ENCODE measurements around the gene PDYN.
A peak's percentile ranks its signal among the peaks of the same experiment; 100 is the strongest.

Gene PDYN

DNA sequence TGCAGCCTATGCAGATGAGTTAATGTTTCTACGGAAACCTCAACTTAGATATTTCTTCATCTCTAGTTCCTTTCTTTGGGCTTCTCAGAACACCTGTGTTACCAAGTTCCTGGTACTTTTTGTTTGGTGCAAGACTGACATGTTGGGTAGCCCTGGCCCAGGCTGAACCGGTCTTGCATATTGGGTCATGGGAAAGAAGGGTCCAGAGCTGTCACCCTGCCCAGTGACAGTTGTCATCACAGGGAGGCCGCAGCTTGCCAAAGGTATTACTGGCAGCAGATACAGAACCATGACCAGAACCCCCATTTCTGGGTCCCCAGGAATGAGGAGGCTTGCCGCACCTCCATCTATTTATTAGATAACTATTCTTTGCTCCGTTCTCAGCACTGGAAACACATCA is 40.2 kb downstream of the PDYN start:
- DNase-seq (ENCODE audit: low read depth, low spot score) = no peak
- no peak overlapping the region for H3K27ac ChIP-seq

- no peak for DNase-seq (ENCODE audit: low read depth, low spot score)
- no peak overlapping the region for H3K27ac ChIP-seq
These were observed 40.9 kb downstream of the PDYN start for GRCh38 chr20:1952737-1953530.

DNA sequence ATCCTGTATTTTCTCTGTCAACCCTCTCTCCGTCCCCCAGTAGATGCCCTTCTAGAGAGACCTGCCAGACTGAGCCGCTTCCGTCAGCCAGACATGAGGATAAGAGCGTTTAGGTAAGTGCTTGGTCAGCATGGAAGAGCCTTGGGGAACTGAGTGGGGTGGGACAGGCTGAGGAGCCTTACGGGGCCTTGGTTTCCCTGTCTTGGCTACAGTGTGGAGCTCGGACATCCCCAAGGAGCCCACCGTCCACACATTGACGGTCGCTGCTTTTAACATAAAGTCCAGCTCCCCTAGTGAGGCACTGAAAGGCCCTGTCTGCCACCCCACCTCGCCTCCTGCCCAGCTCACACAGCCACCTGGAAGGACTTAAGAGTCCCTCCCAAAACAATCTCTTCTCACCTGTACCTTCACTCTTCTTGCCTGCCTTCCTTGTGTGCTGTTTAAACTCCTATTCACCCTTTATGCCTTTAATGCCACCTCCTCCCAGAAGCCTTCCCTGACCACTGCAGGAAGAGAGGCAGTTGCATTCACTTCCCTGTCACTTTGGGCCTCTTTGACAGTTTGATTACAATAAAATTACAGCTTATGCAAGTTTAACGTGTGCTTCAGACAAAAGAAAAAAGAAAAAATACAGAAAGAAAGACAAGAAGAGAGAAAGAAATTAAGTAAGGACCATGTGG is 42.3 kb downstream of the PDYN start:
- no peak for DNase-seq (ENCODE audit: low read depth, low spot score)
- no peak overlapping the region for H3K27ac ChIP-seq

GRCh38 chr20:1950836-1951235 is 43.0 kb downstream of the PDYN start:
- H3K27ac ChIP-seq = no peak overlapping the region
- no peak for DNase-seq (ENCODE audit: low read depth, low spot score)

GRCh38 chr20:1949347-1950100 is 44.3 kb downstream of the PDYN start:
- no peak for DNase-seq (ENCODE audit: low read depth, low spot score)
- no peak overlapping the region for H3K27ac ChIP-seq

GRCh38 chr20:1947535-1947846 is 46.4 kb downstream of the PDYN start:
- H3K27ac ChIP-seq = no peak overlapping the region
- no peak for DNase-seq (ENCODE audit: low read depth, low spot score)

- DNase-seq (ENCODE audit: low read depth, low spot score) = no peak
- H3K27ac ChIP-seq = no peak overlapping the region
These were observed 46.9 kb downstream of the PDYN start for GRCh38 chr20:1946762-1947534.

DNA sequence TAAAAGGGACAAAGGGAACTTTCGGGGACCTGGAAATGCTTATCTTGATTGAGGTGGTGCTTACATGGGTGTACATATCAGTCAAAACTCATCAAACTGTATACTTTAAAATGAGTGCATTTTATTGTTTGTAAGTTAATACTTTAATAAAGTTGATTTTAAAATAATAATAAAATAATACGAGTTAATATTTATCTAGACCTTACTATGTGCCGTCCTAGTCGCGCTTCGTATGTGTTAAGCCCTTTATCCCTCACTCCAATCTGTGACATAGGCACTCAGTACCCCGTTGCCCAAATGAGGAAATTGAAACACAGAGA is 47.5 kb downstream of the PDYN start:
- no peak for DNase-seq (ENCODE audit: low read depth, low spot score)
- H3K27ac ChIP-seq = no peak overlapping the region

- H3K27ac ChIP-seq = no peak overlapping the region
- no peak for DNase-seq (ENCODE audit: low read depth, low spot score)
These were observed 48.2 kb downstream of the PDYN start for GRCh38 chr20:1945660-1946059.

DNA sequence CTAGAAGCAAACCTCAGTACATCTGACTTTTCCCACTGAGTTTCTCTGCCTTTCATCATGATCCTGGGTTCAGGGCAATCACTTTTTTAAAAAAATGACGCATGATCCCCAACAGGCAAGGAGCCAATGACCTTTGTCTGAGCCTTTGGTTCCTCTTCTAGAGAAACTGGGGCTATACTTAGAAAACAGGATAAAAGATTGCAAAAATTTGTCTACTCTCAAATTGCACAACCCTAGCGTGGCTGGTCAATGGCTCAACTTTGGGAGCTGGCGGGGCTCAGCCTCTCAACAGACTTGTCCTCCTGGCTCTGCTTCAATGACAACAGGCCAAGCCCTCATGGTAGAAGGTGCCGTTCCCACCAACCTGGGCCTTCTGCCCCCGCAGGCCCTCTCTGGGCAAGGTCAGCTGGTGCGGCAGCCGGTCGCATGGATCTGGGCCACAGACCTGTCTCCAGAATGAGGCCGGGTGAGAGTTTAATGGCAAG is 48.7 kb downstream of the PDYN start:
- no peak overlapping the region for H3K27ac ChIP-seq
- no peak for DNase-seq (ENCODE audit: low read depth, low spot score)

DNA sequence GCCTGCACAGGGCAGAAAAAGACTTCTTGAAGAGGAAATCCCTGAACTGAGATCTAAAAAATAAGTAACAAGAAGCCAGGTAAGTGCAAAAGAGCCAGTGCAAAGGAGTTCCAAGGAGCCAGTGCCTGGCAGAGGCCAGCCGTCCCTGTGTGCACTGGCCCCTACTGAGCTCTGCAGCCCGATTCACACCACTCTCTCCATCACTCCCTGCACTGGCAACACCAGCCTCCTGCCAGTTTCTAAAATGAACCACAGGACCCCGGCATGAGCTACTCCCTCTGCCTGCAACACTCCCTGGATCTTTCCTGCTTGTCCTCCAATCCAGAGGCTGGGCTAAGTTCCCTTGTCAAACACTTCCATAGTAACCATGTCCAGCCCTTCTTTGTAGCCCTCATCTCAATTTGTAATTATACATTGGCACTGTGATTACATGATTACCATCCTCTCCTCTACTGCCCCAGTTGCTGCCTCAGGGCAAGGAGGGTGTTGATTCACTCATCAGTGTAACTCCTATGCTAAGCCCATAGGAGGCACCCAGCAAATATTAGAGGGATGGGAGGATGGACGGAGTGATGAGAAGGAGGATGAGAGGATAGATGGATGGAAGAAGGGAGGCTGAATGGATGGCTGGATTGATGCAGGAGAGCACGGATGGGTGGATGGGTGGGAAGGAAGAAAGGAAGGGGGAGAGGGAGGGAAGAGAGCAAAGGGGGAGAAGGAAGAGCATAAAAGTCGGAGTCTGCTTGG is 49.3 kb downstream of the PDYN start:
- no peak overlapping the region for H3K27ac ChIP-seq

GRCh38 chr20:1943275-1944002 is 50.4 kb downstream of the PDYN start:
- H3K27ac ChIP-seq = peak overlapping the region; percentile 60
- DNase-seq (ENCODE audit: low read depth, low spot score) = peak; percentile 50

More for the DNA sequence above, 49.3 kb downstream of the PDYN start:
- DNase-seq (ENCODE audit: low read depth, low spot score) = no peak

DNA sequence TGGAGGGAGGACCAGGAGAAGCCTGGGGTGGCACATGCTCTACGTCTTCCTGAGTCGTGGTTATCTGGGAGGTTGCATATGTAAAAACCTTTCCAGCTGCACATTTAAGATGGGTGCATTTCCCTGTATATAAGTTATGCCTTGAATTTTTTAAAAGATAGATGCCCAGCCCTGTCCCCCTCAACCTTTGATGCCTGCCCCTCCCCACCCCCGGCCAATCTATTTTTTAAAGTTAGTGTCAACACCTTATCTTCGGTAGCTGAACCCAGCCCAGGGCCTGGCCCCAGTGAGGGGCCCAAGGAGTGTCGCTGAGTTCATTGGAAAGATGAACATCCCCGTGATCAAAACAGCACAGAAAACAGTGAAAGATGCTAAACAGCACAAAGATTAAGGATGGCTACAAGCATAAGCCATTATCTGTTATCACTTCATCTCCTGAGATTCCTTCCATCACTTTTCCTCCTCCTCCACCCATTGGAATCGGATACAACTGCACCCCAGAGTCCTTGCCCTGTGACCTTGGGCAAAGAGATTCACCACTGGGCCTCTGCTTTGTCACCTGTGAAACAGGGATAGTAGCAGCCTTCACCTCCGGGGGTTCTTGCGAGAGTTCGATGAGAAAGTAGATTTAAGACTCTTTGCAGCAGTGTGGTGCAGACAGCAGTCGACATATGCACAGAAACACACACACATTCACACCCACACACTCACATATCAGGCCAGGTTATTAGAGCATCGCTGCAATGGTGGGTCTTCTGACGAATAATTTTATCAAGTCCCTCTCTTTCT is 51.2 kb downstream of the PDYN start:
- no peak for DNase-seq (ENCODE audit: low read depth, low spot score)
- peak overlapping the region; percentile 60 for H3K27ac ChIP-seq

DNA sequence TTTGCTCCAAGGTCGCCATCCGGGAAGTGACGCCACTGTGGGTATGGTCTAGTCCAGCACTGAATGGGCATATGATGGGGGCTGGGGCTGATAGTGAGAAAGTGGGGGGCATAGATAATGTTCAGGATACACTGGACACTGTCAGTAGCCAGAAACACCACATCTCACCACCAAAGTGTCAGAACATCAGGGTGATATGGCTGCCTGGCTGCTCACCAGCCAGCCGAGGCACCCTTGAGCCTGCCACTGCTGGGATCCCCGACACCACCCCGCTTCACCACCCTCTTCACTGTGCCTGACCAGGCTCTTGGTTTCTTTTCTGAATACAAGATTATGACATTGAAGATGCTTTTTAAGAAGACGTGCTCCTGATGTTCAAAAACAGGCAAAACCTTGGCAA is 51.8 kb downstream of the PDYN start:
- peak overlapping the region; percentile 63 for H3K27ac ChIP-seq
- no peak for DNase-seq (ENCODE audit: low read depth, low spot score)

- peak; percentile 60 for DNase-seq (ENCODE audit: low read depth, low spot score)
- H3K27ac ChIP-seq = peak overlapping the region; percentile 63
These were observed 52.6 kb downstream of the PDYN start for GRCh38 chr20:1941226-1941625.

GRCh38 chr20:1940581-1940980 is 53.3 kb downstream of the PDYN start:
- peak overlapping the region; percentile 63 for H3K27ac ChIP-seq
- DNase-seq (ENCODE audit: low read depth, low spot score) = no peak

DNA sequence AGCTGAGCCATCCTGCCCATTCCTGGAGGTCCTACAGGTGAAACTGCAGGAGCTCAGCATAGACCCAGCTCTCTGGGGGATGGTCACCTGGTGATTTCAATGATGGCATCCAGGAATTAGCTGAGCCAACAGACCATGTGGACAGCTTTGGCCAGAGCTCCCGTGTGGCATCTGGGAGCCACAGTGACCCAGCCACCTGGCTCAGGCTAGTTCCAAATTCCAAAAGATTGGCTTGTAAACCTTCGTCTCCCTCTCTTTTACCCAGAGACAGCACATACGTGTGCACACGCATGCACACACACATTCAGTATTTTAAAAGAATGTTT is 54.6 kb downstream of the PDYN start:
- no peak overlapping the region for H3K27ac ChIP-seq
- DNase-seq (ENCODE audit: low read depth, low spot score) = no peak

- no peak overlapping the region for H3K27ac ChIP-seq
- no peak for DNase-seq (ENCODE audit: low read depth, low spot score)
These were observed 55.2 kb downstream of the PDYN start for GRCh38 chr20:1938464-1939269.
